Middle frontal gyrus (tissue), 1 donor: ENCODE results near the gene PLD4.
"Not testable (repeated sequence)": the region's sequence is repeated elsewhere in the genome, so short reads cannot be mapped to it uniquely, and the experiment has no call there.

Source experiments
- DNase-seq: peaks from one replicate; pipeline ENCODE4 v3.0.0-alpha.2; 2015; ENCODE audit warnings: low spot score; ENCODE audit errors: extremely low spot score

Gene PLD4

DNA sequence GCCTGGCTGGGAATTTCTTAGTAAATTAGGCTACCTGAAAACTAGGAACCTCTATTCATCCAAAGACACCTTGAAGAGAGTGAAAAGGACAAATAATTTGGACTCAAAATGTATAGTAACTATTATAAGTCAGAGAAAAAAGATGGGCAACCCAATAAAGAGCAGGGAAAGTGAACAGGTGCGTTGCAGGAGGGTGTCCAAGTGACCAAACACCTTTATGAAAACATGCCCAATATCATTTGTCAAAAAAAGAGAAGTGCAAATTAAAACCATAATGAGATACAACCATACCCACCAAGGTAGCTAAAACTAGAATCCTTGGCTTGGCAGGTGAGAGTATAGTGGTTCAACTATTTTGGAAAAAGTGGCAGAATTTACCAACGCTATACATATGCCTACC lies 24.9 kb upstream of the PLD4 start:
- DNase-seq, result no peak

DNA sequence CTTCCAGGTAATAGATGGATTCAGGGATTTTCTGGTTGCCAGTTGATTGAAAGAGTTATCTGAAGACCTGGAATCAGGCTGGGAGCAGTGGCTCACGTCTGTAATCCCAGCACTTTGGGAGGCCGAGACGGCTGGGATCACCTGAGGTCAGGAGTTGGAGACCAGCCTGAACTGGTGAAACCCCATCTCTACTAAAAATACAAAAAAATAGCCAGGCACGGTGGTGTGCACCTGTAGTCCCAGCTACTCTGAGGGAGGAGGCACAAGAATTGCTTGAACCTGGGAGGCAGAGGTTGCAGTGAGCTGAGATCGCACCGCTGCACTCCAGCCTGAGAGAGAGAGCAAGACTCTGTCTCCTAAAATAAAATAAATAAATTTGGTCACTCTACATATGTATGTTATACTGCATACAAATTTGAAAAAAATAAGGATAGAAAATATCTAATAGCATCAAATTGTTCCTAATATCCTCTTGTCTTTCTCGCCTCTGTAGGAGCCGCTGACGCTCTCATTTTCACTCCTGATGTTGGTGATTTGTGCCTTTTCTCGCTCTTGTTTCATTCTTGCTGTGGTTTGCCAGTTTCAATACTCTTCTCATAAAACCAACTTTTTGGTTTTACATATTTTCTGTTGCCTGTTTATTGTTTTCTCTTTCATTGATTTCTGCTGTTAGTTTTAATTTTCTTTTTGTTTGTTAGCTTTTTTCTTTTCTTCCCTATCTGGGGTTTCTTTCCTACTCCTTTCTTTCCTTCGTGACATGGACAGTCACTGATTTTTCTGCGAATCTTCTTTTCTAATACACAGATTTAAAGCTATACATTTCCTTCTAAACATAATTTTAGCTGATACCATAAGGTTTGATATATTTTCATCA lies 23.8 kb upstream of the PLD4 start:
- DNase-seq, result no peak

- no peak for DNase-seq
Measured at GRCh38 chr14:104903990-104904389, 20.7 kb upstream of the PLD4 start.

GRCh38 chr14:104904650-104905578 lies 19.8 kb upstream of the PLD4 start:
- not testable (repeated sequence) for DNase-seq

GRCh38 chr14:104905579-104905933 lies 19.1 kb upstream of the PLD4 start:
- not testable (repeated sequence) for DNase-seq

DNA sequence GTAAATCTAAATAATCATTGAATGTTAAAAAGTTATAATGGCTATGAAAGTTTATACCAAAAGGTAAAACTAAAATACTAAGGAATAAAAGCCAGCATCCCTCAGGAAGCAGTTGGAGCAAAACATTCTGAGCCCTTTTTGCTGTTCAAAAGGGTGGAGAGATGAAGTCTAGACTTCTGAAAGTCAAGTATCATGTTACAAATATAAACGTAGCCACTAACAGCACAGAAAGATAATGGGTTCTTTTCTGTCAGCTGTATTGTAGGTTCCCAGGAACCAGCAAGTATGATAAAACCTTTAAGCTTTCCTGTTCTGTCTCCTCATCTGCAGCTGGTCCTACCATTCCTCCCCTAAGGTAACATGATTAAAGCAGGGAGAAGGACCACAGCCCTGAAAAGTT lies 16.4 kb upstream of the PLD4 start:
- DNase-seq, result no peak

- no peak for DNase-seq
Measured at GRCh38 chr14:104912053-104912452, 12.6 kb upstream of the PLD4 start.

GRCh38 chr14:104913435-104913834 lies 11.2 kb upstream of the PLD4 start:
- no peak for DNase-seq

GRCh38 chr14:104917116-104917515 lies 7.6 kb upstream of the PLD4 start:
- DNase-seq, result no peak

DNA sequence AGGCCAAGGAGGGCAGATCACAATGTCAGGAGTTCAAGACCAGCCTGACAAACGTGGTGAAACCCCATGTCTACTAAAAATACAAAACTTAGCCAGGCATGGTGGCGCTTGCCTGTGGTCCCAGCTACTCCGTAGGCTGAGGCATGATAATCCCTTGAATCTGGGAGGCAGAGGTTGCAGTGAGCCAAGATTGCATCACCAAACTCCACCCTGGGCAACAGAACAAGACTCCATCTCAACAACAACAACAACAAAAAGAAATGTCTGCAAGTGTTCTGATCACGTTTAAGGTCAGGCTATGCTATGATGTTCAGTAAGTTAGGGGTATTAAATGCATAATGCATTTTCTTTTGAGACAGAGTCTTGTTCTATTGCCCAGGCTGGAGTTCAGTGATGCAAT lies 6.7 kb upstream of the PLD4 start:
- no peak for DNase-seq

GRCh38 chr14:104919152-104919992 lies 5.3 kb upstream of the PLD4 start:
- not testable (repeated sequence) for DNase-seq

DNA sequence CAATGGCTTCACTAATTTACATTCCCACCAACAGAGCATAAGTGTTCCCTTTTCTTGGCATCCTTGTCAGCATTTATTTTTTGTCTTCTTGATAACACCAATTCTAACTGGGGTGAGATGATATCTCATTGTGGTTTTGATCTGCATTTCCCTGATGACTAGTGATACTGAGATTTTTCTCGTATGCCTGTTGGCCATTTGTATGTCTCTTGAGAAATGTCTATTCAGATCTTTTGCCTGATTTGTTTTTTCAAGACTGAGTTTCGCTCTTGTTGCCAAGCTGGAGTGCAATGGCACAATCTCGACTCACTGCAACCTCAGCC lies 4.7 kb upstream of the PLD4 start:
- DNase-seq, result no peak

GRCh38 chr14:104923640-104924420 lies 849 bp upstream of the PLD4 start:
- no peak for DNase-seq

DNA sequence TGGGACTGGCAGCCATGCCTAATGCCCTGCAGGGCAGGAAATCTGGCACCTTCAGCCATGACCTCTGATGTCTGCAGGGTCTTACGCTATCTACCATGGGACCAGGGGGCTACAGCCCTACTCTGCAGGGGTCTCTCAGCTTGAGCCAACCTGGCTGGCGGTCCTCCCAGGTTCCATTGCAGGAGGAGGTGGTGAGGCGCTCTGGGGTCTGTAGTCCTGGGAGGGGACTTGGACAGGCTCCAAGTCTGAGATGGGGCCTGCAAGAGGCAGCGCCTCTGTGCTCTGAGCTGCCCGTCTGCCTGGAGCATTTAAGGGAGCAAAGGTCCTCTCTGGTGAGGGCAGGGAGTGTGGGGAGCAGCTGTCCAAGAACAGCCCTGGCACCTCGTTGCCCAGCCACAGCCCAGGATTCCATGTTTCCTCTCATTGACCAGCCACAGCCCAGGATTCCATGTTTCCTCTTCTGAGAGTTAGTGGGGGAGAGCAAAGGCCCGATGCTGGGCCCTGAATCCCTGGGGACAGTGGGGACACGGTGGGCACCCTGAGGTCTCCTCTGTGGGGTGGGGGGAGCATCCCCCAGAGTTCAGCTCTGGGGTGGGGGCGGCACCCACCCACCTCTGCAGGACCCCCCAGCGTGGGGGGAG lies 655 bp downstream of the PLD4 start:
- DNase-seq, result no peak

GRCh38 chr14:104925855-104926609 lies 1.4 kb downstream of the PLD4 start:
- no peak for DNase-seq

- DNase-seq, result no peak
Measured at GRCh38 chr14:104926619-104927431, 2.1 kb downstream of the PLD4 start.

DNA sequence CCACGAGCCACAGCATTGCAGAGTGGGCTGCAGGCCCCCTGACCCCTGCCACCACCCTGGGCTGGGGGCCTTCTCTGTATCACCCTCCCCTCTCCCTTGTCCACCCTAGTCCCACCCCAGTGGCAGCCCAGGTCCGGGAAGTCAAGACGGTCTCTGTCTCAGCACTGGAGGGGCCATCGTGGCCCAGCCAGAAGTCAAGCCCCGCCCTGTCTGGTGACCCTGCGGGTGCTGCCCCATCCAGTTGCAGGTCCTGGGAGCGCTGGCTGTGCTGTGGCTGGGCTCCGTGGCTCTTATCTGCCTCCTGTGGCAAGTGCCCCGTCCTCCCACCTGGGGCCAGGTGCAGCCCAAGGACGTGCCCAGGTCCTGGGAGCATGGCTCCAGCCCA lies 2.7 kb downstream of the PLD4 start:
- no peak for DNase-seq

DNA sequence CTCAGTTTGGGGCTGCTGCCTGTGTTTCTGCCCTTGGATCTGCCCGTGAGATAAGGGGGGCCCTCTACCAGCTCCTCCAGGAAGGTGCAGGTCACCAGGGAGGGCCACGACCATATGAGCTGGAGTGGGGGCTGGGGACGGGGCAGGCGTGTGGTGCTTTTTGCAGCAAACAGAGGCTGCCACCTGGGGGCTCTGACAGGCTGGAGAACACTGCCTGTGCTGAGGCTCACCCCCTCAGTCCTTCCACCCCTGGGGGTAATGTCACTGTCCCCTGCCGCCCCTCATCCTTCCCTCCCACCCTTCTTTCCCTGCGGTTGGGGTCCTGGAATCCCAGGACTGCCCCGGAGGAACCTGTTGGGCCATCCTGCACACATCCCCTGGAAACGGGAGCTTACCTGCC lies 3.2 kb downstream of the PLD4 start:
- no peak for DNase-seq
